Measurements from ENCODE around the gene CCT6A. TPM values are rescaled to one million over a fixed set of nuclear protein-coding genes. Genes with fewer than 3 reads are reported as not detected.
A peak's percentile ranks its signal among the peaks of the same experiment; 100 is the strongest.
"Not testable (repeated sequence)": the region's sequence is repeated elsewhere in the genome, so short reads cannot be mapped to it uniquely, and the experiment has no call there.

The CCT6A gene
- total RNA-seq, 1 donor from 2014 or later, result 67.6 TPM

DNA sequence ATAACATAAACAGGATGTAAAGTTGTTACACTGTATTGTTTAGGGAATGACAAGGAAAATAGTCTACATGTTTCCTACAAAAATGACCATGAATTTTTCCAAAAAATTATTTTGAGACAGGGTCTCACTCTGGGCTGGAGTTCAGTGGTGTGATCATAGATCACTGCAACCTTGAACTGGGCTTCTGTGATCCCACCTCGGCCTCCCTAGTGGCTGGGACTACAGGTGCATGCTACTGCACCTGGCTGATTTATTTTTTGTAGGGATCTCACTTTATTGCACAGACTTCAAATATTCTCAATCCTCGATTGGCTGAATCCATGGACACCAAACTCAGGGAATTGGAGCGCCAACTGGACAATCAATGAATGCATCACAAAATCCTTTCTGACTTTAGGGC lies 48.1 kb downstream of the CCT6A start:
- H3K9me3 ChIP-seq (replicated peaks), result no peaks in the 10 kb centered on the region
- H3K4me3 ChIP-seq, result no peak overlapping the region
- H3K27ac ChIP-seq (replicated peaks), result no peak overlapping the region
- TF ChIP-seq, protein P1, sequence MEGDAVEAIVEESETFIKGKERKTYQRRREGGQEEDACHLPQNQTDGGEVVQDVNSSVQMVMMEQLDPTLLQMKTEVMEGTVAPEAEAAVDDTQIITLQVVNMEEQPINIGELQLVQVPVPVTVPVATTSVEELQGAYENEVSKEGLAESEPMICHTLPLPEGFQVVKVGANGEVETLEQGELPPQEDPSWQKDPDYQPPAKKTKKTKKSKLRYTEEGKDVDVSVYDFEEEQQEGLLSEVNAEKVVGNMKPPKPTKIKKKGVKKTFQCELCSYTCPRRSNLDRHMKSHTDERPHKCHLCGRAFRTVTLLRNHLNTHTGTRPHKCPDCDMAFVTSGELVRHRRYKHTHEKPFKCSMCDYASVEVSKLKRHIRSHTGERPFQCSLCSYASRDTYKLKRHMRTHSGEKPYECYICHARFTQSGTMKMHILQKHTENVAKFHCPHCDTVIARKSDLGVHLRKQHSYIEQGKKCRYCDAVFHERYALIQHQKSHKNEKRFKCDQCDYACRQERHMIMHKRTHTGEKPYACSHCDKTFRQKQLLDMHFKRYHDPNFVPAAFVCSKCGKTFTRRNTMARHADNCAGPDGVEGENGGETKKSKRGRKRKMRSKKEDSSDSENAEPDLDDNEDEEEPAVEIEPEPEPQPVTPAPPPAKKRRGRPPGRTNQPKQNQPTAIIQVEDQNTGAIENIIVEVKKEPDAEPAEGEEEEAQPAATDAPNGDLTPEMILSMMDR (IDR thresholded peaks at IDR 0.05; ENCODE audit: borderline replicate concordance), result no peak
- intact Hi-C loops (cut with micrococcal nuclease), result no loop called here
- no peaks in the 10 kb centered on the region for H3K27me3 ChIP-seq (ENCODE audit: low read depth)
- peaks cover 39% of the 10 kb centered on the region for H3K4me1 ChIP-seq
- no peak for DNase-seq
- peaks cover 56% of the 10 kb centered on the region for H3K36me3 ChIP-seq

DNA sequence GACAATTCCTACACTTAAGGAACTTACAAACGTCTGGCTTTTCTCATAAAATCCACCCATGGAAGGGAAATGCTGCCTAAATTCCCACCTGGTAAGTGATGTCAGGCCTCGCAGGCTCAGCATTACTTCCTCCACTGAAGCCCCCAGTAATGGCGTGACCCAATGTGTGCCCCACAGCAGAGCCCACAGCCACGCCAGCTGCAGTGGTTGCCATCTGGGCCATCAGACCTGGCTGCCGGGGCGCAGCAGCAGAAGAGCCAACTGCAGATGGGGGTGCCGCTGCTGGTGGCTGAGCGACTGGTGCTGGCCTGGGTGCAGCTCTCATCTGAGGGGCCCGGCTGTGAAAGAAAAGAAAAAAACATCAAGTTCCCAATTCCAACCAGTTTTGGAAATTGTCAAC lies 52.6 kb downstream of the CCT6A start:
- H3K27me3 ChIP-seq (ENCODE audit: low read depth); H3K9me3 ChIP-seq (replicated peaks); intact Hi-C loops (cut with micrococcal nuclease); H3K4me3 ChIP-seq; H3K27ac ChIP-seq (replicated peaks); DNase-seq: not testable (repeated sequence)
- peaks cover 45% of the 10 kb centered on the region for H3K4me1 ChIP-seq
- H3K36me3 ChIP-seq, result peaks cover 54% of the 10 kb centered on the region

DNA sequence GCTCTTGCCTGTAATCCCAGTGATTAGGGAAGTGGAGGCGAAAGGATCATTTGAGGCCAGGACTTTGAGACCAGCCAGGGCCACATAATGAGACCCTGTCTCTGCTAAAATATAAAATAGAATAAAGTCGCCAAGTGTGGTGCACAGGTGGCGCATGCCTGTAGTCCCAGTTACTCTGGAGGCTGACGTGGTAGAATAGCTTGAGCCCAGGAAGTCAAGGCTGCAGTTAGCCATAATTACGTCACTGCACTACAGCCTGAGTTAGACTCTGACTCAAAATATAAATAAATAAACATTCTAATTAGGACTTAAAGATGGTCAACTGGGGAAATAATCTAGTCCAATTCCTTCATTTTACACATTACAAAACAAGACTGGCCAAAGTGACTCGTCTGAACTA lies 53.9 kb downstream of the CCT6A start:
- intact Hi-C loops (cut with micrococcal nuclease), result no loop called here
- no peaks in the 10 kb centered on the region for H3K9me3 ChIP-seq (replicated peaks)
- peak overlapping the region; percentile 84 for H3K4me3 ChIP-seq
- H3K27ac ChIP-seq (replicated peaks), result peak overlapping the region; percentile 91
- H3K27me3 ChIP-seq (ENCODE audit: low read depth), result no peaks in the 10 kb centered on the region
- DNase-seq, result no peak
- peaks cover 40% of the 10 kb centered on the region for H3K36me3 ChIP-seq
- TF ChIP-seq, protein P1 (IDR thresholded peaks at IDR 0.05; ENCODE audit: borderline replicate concordance), result no peak
- peaks cover 45% of the 10 kb centered on the region for H3K4me1 ChIP-seq

- peak within 1 kb of the TSS; percentile 91 for H3K27ac ChIP-seq (replicated peaks)
- no peaks in the 10 kb centered on the region for H3K27me3 ChIP-seq (ENCODE audit: low read depth)
- intact Hi-C loops (cut with micrococcal nuclease), result no loop called here
- H3K4me1 ChIP-seq, result peaks cover 45% of the 10 kb centered on the region
- DNase-seq, result peak; percentile 96
- TF ChIP-seq, protein P1 (IDR thresholded peaks at IDR 0.05; ENCODE audit: borderline replicate concordance), result no peak
- H3K4me3 ChIP-seq, result peak within 1 kb of the TSS; percentile 84
- peaks cover 32% of the 10 kb centered on the region for H3K36me3 ChIP-seq
- no peaks in the 10 kb centered on the region for H3K9me3 ChIP-seq (replicated peaks)
Observed at GRCh38 chr7:56106108-56107073, 54.8 kb downstream of the CCT6A start, which contains the start of gene CHCHD2. CHCHD2 (minus strand) TSS chr7:56106476; CDS start chr7:56106413, 63 bp downstream.

DNA sequence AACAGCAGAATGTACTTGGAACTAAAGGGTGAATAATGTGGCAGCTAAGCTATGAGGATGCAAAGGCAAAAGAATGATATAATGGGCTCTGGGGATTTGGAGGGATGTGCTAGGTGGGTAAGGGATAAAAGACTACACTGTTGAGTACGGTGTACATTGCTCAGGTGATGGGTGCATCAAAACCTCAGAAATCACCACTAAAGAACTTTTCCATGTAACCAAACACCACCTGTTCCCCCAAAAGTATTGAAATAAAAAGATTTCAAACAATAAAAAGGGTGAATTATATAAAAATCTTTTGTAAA lies 56.3 kb downstream of the CCT6A start:
- H3K27ac ChIP-seq (replicated peaks), result no peak overlapping the region
- no peak overlapping the region for H3K4me3 ChIP-seq
- intact Hi-C loops (cut with micrococcal nuclease), result no loop called here
- peaks cover 16% of the 10 kb centered on the region for H3K36me3 ChIP-seq
- H3K4me1 ChIP-seq, result peaks cover 38% of the 10 kb centered on the region
- DNase-seq, result no peak
- no peaks in the 10 kb centered on the region for H3K9me3 ChIP-seq (replicated peaks)
- TF ChIP-seq, protein P1 (IDR thresholded peaks at IDR 0.05; ENCODE audit: borderline replicate concordance), result no peak
- peaks cover 3% of the 10 kb centered on the region for H3K27me3 ChIP-seq (ENCODE audit: low read depth)

- Histone ChIP-seq H3K9me3 (replicated peaks) (no peaks in the 10 kb centered on the region), H3K36me3 (no peaks in the 10 kb centered on the region), H3K4me3 (no peak overlapping the region), H3K27ac (replicated peaks) (no peak overlapping the region), H3K4me1 (peaks cover 11% of the 10 kb centered on the region), H3K27me3 (ENCODE audit: low read depth) (peaks cover 26% of the 10 kb centered on the region)
- TF ChIP-seq, protein P1 (IDR thresholded peaks at IDR 0.05; ENCODE audit: borderline replicate concordance), result no peak
- intact Hi-C loops (cut with micrococcal nuclease), result no loop called here
- DNase-seq, result no peak
Observed at GRCh38 chr7:56110611-56111010, 59.0 kb downstream of the CCT6A start.

DNA sequence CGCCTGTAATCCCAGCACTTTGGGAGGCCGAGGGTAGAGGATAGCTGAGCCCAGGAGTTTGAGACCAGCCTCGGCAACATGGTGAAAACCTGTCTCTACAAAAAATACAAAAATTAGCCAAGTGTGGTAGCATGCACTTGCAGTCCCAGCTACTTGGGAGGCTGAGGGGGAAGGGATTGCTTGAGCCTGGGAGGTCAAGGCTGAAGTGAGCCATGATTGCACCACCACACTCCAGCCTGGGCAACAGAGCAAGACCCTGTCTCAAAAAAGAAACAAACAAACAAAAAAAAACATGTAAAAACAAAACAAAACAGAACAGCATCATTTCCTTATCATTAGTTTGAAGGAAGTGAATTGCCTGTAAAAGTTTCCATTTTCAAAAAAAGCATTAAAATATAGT lies 60.7 kb downstream of the CCT6A start:
- H3K27ac ChIP-seq (replicated peaks); H3K4me1 ChIP-seq; H3K9me3 ChIP-seq (replicated peaks); H3K4me3 ChIP-seq; H3K36me3 ChIP-seq; intact Hi-C loops (cut with micrococcal nuclease); DNase-seq: not testable (repeated sequence)
- peaks cover 42% of the 10 kb centered on the region for H3K27me3 ChIP-seq (ENCODE audit: low read depth)
